SU-DHL-6 (cell line): ENCODE results near the gene OR2T29.

Experiments used
- CTCF ChIP-seq: fragments of 200-600 bp; sonication (generic); IDR thresholded peaks from one replicate; pipeline ENCODE4 v1.5.1; 2017; ENCODE audit warnings: antibody characterized with exemption, mild to moderate bottlenecking, low read length, moderate library complexity; ENCODE audit not compliant: insufficient read depth, poor library complexity, severe bottlenecking
- EZH2phosphoT487 ChIP-seq: fragments of 200-600 bp; sonication (generic), shearing (Covaris generic); conservative IDR thresholded peaks from 2 replicates; pipeline ENCODE4 v1.6.1; 2018; ENCODE audit warnings: mild to moderate bottlenecking, antibody characterized with exemption, low read length, moderate library complexity, mixed read lengths

- TF ChIP-seq CTCF: no peak
- no peak for TF ChIP-seq EZH2phosphoT487
Measured at GRCh38 chr1:248585266-248585665, 22.7 kb upstream of the OR2T29 start.
